GM19351 (cell line): ENCODE measurements around the gene IDI1.
"Not testable (repeated sequence)": the region's sequence is repeated elsewhere in the genome, so short reads cannot be mapped to it uniquely, and the experiment has no call there.

Source experiments
- ATAC-seq: cut with Tn5 transposase; IDR thresholded peaks from one replicate; pipeline ENCODE4 v1.9.1; 2021; ENCODE audit warnings: mild to moderate bottlenecking, moderate library complexity; ENCODE audit not compliant: unreplicated experiment

The IDI1 gene

GRCh38 chr10:1048732-1049424, at the start of gene IDI1:
Gene IDI1 (minus strand): TSS chr10:1049119. CDS start chr10:1049003, 116 bp downstream.
- ATAC-seq: peak; percentile 70

GRCh38 chr10:1097436-1097835, 48.5 kb upstream of the IDI1 start:
- ATAC-seq: no peak

- no peak for ATAC-seq
Observed at GRCh38 chr10:1096287-1096889, 47.5 kb upstream of the IDI1 start.

GRCh38 chr10:1095498-1095897, 46.6 kb upstream of the IDI1 start:
- no peak for ATAC-seq

GRCh38 chr10:1094112-1095057, 45.5 kb upstream of the IDI1 start:
- peak; percentile 96 for ATAC-seq

GRCh38 chr10:1093696-1094095, 44.8 kb upstream of the IDI1 start:
- no peak for ATAC-seq

GRCh38 chr10:1090696-1091095, 41.8 kb upstream of the IDI1 start:
- no peak for ATAC-seq

- no peak for ATAC-seq
Observed at GRCh38 chr10:1089017-1089689, 40.2 kb upstream of the IDI1 start.

- no peak for ATAC-seq
Observed at GRCh38 chr10:1086787-1087186, 37.9 kb upstream of the IDI1 start.

- ATAC-seq: no peak
Observed at GRCh38 chr10:1085258-1085657, 36.3 kb upstream of the IDI1 start.

GRCh38 chr10:1084011-1084950, 35.4 kb upstream of the IDI1 start:
- ATAC-seq: no peak

GRCh38 chr10:1083581-1083980, 34.7 kb upstream of the IDI1 start:
- no peak for ATAC-seq

GRCh38 chr10:1078668-1079067, 29.7 kb upstream of the IDI1 start:
- no peak for ATAC-seq

GRCh38 chr10:1074748-1075308, 25.9 kb upstream of the IDI1 start:
- no peak for ATAC-seq

GRCh38 chr10:1074052-1074747, 25.3 kb upstream of the IDI1 start:
- ATAC-seq: no peak

GRCh38 chr10:1070919-1071318, 22.0 kb upstream of the IDI1 start:
- ATAC-seq: no peak

- ATAC-seq: no peak
Observed at GRCh38 chr10:1068380-1069361, 19.8 kb upstream of the IDI1 start.

GRCh38 chr10:1066734-1067133, 17.8 kb upstream of the IDI1 start:
- not testable (repeated sequence) for ATAC-seq
